Right lobe of liver (tissue), 4 donors: ENCODE measurements around the gene BEND5.

Experiments used
- CTCF ChIP-seq, 4 donors: fragments of 200-600 bp in 3 of 4; fragments of 450-650 bp in 1 of 4; IDR thresholded peaks; one replicate each; pipeline versions ENCODE4 v1.5.1 to v1.8.0; 2016 to 2022; ENCODE audit warnings: antibody characterized with exemption in 4 of 4, mild to moderate bottlenecking in 2 of 4
- POLR2A ChIP-seq: fragments of 450-650 bp; IDR thresholded peaks from one replicate; pipeline ENCODE4 v1.6.1; 2017; ENCODE audit warnings: antibody characterized with exemption, mild to moderate bottlenecking
- donor health status: DM: no; HTN: no; CAD: no.
- donor health status: DM: no; HTN: no; CAD: no.
- donor health status: DM: no; HTN: yes; CAD: no.

- no peak for TF ChIP-seq CTCF (IDR thresholded peaks at IDR 0.05)
- TF ChIP-seq POLR2A = no peak
Measured at GRCh38 chr1:48741380-48741779, 35.3 kb downstream of the BEND5 start.
